ENCODE results near the gene LRRC71.

The LRRC71 gene

DNA sequence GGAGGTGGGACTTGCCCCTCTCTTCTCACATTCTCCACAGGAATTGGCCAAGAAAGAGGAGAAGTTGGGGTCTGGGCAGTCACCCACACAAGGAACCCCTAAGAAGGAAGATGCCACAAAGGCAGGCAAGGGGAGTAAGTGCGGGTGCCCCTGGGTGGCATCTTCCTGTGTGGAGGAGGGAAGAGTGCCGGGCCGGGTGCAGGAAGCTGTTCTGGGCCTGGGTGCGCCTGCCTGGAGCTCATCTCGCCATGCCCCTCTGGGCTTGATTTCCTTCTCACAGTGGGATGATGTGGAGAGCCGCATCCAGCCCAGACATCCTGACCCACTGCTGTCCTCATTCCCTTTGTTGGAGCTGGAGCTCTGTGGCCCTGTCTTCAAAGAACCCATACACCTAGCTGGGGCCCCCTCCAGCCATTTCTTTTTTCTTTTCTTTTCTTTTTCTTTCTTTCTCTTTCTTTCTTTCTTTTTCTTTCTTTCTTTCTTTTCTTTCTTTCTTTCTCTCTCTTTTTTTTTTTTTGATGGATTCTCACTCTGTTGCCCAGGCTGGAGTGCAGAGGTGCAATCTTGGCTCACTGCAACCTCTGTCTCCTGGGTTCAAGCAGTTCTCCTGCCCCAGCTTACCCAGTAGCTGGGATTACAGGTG is 9.3 kb downstream of the LRRC71 start:
- DNase-seq = no peak

- no peak for DNase-seq
Observed at GRCh38 chr1:156930483-156930882, 10.1 kb downstream of the LRRC71 start.

DNA sequence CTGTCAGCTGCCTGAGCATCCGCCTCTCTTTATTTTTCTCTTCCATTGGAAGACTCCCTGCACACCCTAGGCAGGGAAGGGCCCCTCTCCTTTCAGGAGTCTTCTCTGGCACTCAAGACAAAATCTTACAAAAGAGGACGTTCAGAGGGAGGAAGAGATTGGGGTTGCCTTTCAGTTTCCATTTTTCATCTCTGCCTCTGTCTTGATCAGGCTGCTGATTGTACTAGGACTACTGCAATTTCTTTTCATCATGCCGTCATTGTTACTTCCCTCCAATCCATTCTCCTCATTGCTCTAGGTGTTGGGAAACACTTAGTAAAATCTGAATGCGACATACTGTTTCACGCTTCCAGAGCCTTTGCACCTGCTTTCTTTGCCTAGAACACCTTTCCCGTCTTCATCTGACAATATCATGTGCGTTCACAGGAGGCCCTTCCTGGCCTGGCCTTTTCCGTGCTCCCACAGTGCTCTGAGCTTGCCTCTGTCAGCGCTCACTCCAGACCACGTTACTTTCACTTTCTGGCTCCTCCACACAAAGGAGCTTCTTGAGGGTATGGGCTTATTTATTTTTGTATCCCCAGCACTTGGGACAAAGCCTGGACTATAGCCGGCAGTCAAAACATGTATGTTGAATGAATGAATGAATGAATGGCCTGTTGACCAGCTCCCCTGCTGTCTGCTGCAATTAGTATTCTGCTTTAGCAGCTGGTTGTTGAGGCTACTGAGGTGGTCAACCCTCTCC is 10.9 kb downstream of the LRRC71 start:
- no peak for DNase-seq

GRCh38 chr1:156931974-156932710 is 11.7 kb downstream of the LRRC71 start:
- DNase-seq = no peak

- no peak for DNase-seq
Observed at GRCh38 chr1:156933136-156933535, 12.7 kb downstream of the LRRC71 start.

- no peak for DNase-seq
Observed at GRCh38 chr1:156935505-156936128, 15.2 kb downstream of the LRRC71 start.

DNA sequence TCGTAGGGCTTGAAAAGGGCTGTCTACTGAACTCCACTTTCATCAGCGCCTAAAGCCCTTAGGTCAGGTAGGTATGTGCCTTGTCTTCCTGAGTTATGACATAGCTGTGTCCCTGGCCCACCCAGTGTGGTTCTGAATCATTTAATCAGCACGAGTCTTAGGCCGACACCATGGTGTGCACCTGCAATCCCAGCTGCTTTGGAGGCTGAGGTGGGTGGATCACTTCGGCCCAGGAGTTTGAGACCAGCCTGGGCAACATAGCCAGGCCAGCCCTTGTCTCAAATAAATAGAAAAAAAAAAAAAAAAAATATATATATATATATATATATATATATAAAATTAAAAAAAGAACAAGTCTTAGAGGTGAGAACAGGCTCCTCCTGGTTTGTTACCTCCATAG is 15.8 kb downstream of the LRRC71 start:
- DNase-seq = no peak

- no peak for DNase-seq
Observed at GRCh38 chr1:156936721-156937220, 16.3 kb downstream of the LRRC71 start.

- no peak for DNase-seq
Observed at GRCh38 chr1:156937883-156938282, 17.5 kb downstream of the LRRC71 start.

DNA sequence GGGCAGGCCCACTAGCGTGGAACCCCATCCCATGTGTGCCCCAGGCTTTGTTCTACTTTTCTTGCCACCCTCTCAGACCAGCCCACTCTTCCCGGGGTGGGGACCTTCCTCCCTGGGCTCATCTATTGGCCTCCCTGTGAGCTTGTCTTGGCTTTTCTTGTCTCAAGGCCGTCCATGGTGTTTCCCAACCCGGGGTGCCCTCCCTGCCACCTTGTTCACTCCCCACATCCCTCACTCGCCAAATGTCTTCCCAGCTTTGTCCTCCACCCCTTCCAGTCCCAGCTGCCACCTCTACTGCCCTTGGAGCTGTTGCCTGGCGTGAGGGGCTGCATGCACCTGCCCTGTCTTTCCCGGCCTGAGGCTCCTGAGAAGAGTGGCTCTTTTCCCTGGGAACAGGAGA is 18.4 kb downstream of the LRRC71 start:
- DNase-seq = no peak

DNA sequence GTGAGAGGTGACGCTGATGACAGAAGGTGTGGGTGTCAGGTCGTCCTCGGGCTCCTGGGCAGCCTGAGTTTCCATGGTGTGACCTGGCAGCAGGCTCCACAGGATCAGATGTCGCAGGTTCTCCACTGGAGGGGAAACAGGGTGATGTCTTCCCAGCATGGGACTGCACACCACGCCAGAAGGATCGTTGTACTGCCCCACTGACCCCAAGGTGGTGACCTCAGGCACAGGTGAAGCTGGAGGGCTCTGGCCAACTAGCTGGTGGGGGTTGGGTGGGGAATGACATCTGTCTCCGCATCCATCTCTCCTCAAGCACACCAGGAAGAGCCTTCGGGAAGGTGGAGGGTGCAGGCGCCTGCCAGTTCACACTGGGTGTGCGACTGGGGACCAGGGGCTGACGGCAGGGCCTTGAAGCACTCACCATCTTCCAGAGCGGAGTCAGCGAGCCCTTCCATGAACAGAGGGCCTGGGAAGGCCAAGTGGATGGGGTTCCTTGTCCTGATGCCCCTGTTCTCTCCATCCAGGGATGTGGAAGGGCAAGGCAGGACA is 19.4 kb downstream of the LRRC71 start:
- no peak for DNase-seq

GRCh38 chr1:156941675-156942074 is 21.2 kb downstream of the LRRC71 start:
- no peak for DNase-seq

DNA sequence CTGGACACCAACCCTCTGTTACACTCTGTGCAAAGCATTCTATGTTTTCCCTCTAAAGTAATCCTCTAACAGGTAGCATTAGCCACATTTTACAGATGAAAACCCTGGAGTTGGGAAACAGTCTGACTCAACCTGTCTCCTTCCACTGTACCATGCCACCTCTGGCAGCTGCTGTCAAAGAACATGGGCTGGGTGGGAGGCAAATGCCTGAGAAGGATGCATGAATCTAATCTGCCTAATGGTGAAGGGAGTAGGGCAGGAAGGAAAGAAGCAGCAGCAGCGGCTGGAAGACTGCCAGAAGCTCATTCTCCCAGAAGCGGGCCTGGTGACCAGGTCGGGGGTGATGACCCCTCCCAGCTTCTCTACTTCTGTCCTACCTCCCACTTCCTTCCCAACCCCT is 21.7 kb downstream of the LRRC71 start:
- no peak for DNase-seq

GRCh38 chr1:156942576-156942975 is 22.1 kb downstream of the LRRC71 start:
- DNase-seq = no peak

DNA sequence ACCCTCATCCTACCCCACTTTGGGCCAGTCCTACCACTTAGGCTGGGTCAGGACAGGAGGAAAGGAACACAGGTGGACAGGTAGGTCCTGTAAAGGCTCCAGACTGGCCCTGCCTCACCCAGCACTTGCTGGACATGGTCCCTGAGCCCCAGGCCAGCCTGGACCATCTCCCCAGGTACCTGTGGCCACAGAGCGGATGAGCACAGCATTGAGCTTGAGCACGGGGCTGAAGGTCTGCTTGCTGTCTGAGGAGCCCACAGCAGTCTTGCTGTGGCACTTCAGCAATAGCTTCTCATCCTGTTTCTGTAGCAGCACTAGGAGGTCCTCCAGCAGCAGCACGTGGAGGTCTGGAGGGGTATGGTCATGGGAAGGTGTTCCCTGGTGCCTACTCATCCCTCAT is 23.3 kb downstream of the LRRC71 start:
- no peak for DNase-seq

- no peak for DNase-seq
Observed at GRCh38 chr1:156944268-156944667, 23.8 kb downstream of the LRRC71 start.

DNA sequence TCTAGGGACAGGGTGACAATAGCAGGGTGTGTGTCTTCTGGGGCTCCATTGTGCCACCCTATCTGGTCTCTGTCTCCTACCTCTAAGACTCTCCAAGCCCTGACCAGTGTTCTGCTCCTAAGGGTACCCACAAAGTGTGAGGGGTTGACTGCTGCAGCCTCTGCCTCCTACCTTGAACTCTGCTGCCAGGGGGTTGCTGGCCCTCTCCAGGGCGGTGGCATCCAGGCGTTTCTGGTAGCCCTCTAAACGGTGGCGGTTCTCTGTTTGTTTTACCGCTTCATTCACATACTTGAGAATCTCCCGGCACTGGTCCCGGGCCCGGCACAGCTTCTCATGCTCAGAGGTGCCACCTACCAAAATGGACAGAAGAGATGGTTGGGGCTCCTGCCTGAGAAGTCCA is 24.4 kb downstream of the LRRC71 start:
- DNase-seq = no peak

- no peak for DNase-seq
Observed at GRCh38 chr1:156945881-156946661, 25.6 kb downstream of the LRRC71 start.

- no peak for DNase-seq
Observed at GRCh38 chr1:156947127-156947526, 26.7 kb downstream of the LRRC71 start.

- DNase-seq = no peak
Observed at GRCh38 chr1:156947818-156948525, 27.5 kb downstream of the LRRC71 start.

DNA sequence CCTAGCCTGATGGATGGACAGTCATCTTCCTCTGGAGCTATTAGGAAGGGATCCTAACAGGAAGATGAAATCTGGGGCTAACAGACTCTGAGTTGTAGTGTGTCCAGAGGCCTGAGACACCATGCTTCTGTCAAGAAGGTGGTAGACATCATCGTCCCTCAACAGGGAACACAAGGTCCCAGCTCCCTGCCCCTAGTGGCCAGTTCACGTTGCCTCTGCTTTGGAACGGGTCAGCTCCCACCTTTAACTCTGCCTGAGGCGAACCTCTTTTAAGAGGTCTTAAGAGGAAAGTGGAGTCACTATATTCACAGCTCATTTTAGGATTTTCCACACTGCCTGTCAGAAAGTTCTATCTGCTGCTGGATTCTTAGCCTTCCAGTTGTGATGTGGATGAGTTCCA is 28.3 kb downstream of the LRRC71 start:
- no peak for DNase-seq

DNA sequence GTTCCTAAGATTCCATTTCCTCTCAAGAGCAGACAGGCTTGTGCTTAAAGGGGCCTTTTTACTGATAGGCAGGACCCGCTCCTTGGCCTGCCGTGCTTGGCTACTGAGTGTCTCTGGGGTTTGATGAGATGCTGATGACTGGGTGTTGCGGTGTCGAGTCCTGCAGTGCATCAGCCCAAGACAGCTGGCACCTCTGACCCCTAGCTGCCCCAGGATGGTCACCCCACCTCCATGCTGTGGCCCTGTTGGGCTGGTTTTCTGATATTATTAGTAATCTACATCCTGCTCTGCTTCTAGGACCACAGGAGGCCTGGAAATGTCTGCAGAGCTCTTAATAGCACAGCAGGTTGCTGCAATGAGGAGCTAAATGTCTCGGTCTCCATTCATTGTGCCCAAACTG is 28.7 kb downstream of the LRRC71 start:
- DNase-seq = no peak
